Endodermal cell (in vitro differentiated cells): ENCODE measurements around the gene GALNT16. TPM values are rescaled to one million over a fixed set of nuclear protein-coding genes. Genes with fewer than 3 reads are reported as not detected.

Source experiments
- DNase-seq: peaks from one replicate; pipeline ENCODE4 v3.0.0-alpha.2; 2017
- H3K27ac ChIP-seq: 2 replicates; pipeline ENCODE4 v1.5.1; 2013; ENCODE audit warnings: mild to moderate bottlenecking, low read depth, low read length, moderate library complexity
- H3K27me3 ChIP-seq: 2 replicates; pipeline ENCODE4 v1.6.1; 2013; ENCODE audit warnings: mild to moderate bottlenecking, low read length, moderate library complexity; ENCODE audit not compliant: insufficient read depth, control insufficient read depth, poor library complexity, severe bottlenecking
- H3K36me3 ChIP-seq: 2 replicates; pipeline ENCODE4 v1.7.0; 2013; ENCODE audit warnings: mild to moderate bottlenecking, low read length, moderate library complexity; ENCODE audit not compliant: control insufficient read depth, insufficient read depth
- H3K4me1 ChIP-seq: one replicate; pipeline ENCODE4 v1.7.0; 2013; ENCODE audit warnings: low read length; ENCODE audit not compliant: control insufficient read depth, insufficient read depth
- H3K4me3 ChIP-seq: 2 replicates; pipeline ENCODE4 v1.5.1; 2013; ENCODE audit warnings: mild to moderate bottlenecking, low read length, moderate library complexity
- H3K9ac ChIP-seq: 2 replicates; pipeline ENCODE4 v1.6.1; 2013; ENCODE audit warnings: mild to moderate bottlenecking, low read length, moderate library complexity; ENCODE audit not compliant: poor library complexity, severe bottlenecking; ENCODE audit errors: extremely low read depth
- H3K9me3 ChIP-seq: 2 replicates; pipeline ENCODE4 v1.6.1; 2013; ENCODE audit warnings: mild to moderate bottlenecking, low read length, moderate library complexity; ENCODE audit not compliant: control insufficient read depth
- H3K27ac Mint-ChIP-seq: 2 replicates; pipeline ENCODE4 v1.8.0; 2020; ENCODE audit warnings: mixed read lengths
- H3K27me3 Mint-ChIP-seq: 2 replicates; pipeline ENCODE4 v1.8.0; 2021; ENCODE audit warnings: mild to moderate bottlenecking, mixed read lengths; ENCODE audit not compliant: insufficient read depth
- H3K36me3 Mint-ChIP-seq: 2 replicates; pipeline ENCODE4 v1.8.0; 2020; ENCODE audit warnings: low read depth, mixed read lengths
- H3K4me1 Mint-ChIP-seq: 2 replicates; pipeline ENCODE4 v1.8.0; 2020; ENCODE audit warnings: mixed read lengths
- H3K4me3 Mint-ChIP-seq: 2 replicates; pipeline ENCODE4 v1.8.0; 2020; ENCODE audit warnings: mild to moderate bottlenecking, moderate library complexity, mixed read lengths
- H3K9me3 Mint-ChIP-seq: 2 replicates; pipeline ENCODE4 v1.8.0; 2020; ENCODE audit warnings: mild to moderate bottlenecking, mixed read lengths
- WGBS, 2 experiments: methylation state at CpG; one replicate each; pipeline versions ENCODE4 v1.1.5 to v1.1.7; 2013; ENCODE audit warnings: missing lambda C conversion rate in 2 of 2, mixed read lengths in 1 of 2; ENCODE audit not compliant: insufficient coverage in 1 of 2, insufficient read length in 1 of 2; 5-methylcytosine and 5-hydroxymethylcytosine counted together
- total RNA-seq, 2 donors: library from RNA; stranded (reverse); fragmentation: NEBNext Ultra II Directional in 1 of 2; extraction: Animal tissue kit (Norgen Biotek cat#: 25700) in 1 of 2; gene quantifications; 2 replicates in 1 of 2; 3 replicates in 1 of 2; pipeline ENCODE4 v1.2.1, GENCODE V29; 2021
- TF ChIP-seq, protein P1 (sequence below): fragments of 200-600 bp; sonication (generic); conservative IDR thresholded peaks from 2 replicates; pipeline ENCODE4 v1.5.0; 2021; ENCODE audit warnings: antibody characterized with exemption, mild to moderate bottlenecking

GALNT16 gene
- total RNA-seq, 2 donors from 2014 or later: 2.2 to 8.0 TPM

DNA sequence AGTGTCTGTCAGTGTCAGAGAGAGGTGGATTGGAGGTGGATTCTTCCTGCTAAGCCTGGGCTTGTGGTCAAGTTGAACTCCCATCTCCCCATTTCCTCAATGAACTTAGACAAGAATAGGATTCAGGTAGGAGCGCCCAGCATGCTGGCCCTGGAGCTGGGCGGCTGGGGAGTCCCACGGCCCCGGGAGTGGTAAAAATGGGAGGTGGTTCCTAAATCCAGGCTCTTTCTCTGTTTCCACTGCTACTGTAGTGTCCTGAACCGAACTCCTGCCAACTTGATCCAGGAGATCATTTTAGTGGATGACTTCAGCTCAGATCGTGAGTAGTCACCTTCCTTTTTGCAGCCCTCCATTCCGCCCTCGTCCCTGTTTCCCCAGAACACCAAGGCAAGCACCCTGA lies 65.1 kb downstream of the GALNT16 start:
- 94 to 96% methylated on average over 4 to 8 of the region's 8 CpGs for WGBS, 2 experiments
- Mint-ChIP-seq H3K36me3 (no peaks in the 10 kb centered on the region), H3K4me3 (no peak overlapping the region), H3K27me3 (no peaks in the 10 kb centered on the region), H3K9me3 (no peaks in the 10 kb centered on the region), H3K27ac (no peak overlapping the region), H3K4me1 (peaks cover 6% of the 10 kb centered on the region)
- TF ChIP-seq, protein P1, sequence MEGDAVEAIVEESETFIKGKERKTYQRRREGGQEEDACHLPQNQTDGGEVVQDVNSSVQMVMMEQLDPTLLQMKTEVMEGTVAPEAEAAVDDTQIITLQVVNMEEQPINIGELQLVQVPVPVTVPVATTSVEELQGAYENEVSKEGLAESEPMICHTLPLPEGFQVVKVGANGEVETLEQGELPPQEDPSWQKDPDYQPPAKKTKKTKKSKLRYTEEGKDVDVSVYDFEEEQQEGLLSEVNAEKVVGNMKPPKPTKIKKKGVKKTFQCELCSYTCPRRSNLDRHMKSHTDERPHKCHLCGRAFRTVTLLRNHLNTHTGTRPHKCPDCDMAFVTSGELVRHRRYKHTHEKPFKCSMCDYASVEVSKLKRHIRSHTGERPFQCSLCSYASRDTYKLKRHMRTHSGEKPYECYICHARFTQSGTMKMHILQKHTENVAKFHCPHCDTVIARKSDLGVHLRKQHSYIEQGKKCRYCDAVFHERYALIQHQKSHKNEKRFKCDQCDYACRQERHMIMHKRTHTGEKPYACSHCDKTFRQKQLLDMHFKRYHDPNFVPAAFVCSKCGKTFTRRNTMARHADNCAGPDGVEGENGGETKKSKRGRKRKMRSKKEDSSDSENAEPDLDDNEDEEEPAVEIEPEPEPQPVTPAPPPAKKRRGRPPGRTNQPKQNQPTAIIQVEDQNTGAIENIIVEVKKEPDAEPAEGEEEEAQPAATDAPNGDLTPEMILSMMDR: no peak
- Histone ChIP-seq H3K36me3 (no peaks in the 10 kb centered on the region), H3K27me3 (no peaks in the 10 kb centered on the region), H3K9me3 (no peaks in the 10 kb centered on the region), H3K4me3 (no peak overlapping the region), H3K27ac (no peak overlapping the region), H3K9ac (no peak overlapping the region), H3K4me1 (no peaks in the 10 kb centered on the region)
- DNase-seq: no peak

DNA sequence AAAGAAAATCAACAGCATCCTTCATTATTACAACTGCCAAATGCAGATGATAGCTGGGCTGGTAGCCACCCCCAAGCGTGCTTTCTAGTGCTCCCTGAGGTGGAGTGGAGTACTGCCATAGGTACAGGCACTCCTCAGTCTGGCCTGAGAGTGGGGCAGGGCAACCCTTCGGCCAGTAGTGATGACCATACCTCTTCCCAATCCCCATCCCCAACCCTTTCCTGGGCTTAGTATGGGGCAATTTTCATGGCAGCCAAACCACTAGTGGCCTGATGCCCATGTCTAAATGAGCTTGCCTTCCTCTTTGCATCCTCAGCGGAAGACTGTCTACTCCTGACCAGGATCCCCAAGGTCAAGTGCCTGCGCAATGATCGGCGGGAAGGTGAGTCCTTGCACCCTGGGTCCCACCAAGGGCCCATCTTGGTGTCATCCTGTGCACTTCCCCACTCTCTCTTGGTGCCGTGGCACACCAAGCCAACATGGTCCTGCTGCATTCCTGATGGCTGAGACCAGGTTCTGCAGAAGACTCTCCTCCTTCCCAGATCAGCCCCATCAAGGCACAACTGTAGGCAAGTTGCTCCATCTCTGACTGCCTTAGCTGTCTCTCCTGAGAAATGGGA lies 65.8 kb downstream of the GALNT16 start:
- Mint-ChIP-seq H3K27me3 (no peaks in the 10 kb centered on the region), H3K27ac (no peak overlapping the region), H3K4me3 (no peak overlapping the region), H3K4me1 (peaks cover 6% of the 10 kb centered on the region), H3K36me3 (no peaks in the 10 kb centered on the region), H3K9me3 (no peaks in the 10 kb centered on the region)
- 96 to 98% methylated on average over 6 to 7 of the region's 7 CpGs for WGBS, 2 experiments
- TF ChIP-seq, protein P1: peak; percentile 61
- Histone ChIP-seq H3K9ac (no peak overlapping the region), H3K36me3 (no peaks in the 10 kb centered on the region), H3K9me3 (no peaks in the 10 kb centered on the region), H3K4me3 (no peak overlapping the region), H3K27ac (no peak overlapping the region), H3K4me1 (no peaks in the 10 kb centered on the region), H3K27me3 (no peaks in the 10 kb centered on the region)
- peak; percentile 64 for DNase-seq

DNA sequence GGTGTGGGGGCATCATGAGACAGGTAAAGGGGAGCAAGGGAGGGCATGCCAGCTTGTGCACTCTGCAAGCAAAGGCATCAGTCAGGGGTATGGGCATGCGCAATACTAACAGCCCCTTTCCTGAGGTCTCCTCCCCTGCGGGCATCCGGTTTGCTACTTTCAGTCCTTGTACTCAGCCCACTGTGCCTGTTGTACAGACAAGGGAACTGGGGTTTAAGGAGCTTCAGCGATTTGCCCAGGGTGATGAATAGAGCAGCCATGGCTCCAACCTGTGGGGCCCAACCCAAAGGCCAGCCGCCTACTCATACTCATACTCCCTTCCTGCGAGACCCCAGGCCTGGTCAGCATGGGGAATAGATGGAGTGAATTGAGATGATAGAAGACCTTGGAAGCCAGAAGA lies 66.7 kb downstream of the GALNT16 start:
- Histone ChIP-seq H3K9ac (no peak overlapping the region), H3K27me3 (no peaks in the 10 kb centered on the region), H3K4me3 (no peak overlapping the region), H3K9me3 (no peaks in the 10 kb centered on the region), H3K27ac (no peak overlapping the region), H3K4me1 (no peaks in the 10 kb centered on the region), H3K36me3 (no peaks in the 10 kb centered on the region)
- Mint-ChIP-seq H3K27me3 (no peaks in the 10 kb centered on the region), H3K4me3 (no peak overlapping the region), H3K27ac (no peak overlapping the region), H3K9me3 (no peaks in the 10 kb centered on the region), H3K4me1 (peaks cover 6% of the 10 kb centered on the region), H3K36me3 (no peaks in the 10 kb centered on the region)
- TF ChIP-seq, protein P1: no peak
- peak; percentile 30 for DNase-seq
- 20 to 84% methylated on average over 1 to 6 of the region's 6 CpGs for WGBS, 2 experiments
